Neuronal stem cell (in vitro differentiated cells): ENCODE results near the gene LCLAT1. TPM values are rescaled to one million over a fixed set of nuclear protein-coding genes. Genes with fewer than 3 reads are reported as not detected.

Experiments used
- DNase-seq: peaks from one replicate; pipeline ENCODE4 v3.0.0-alpha.2; 2013; ENCODE audit warnings: low spot score
- H2AFZ ChIP-seq: one replicate; pipeline ENCODE4 v1.6.1; 2013; ENCODE audit warnings: mild to moderate bottlenecking, low read length, inconsistent platforms
- H2AK5ac ChIP-seq: 2 replicates; pipeline ENCODE4 v1.6.1; 2013; ENCODE audit warnings: low read depth, mild to moderate bottlenecking, inconsistent platforms, low read length, moderate library complexity, mixed read lengths
- H2BK120ac ChIP-seq: 2 replicates; pipeline ENCODE4 v1.6.1; 2013; ENCODE audit warnings: low read depth, mild to moderate bottlenecking, inconsistent platforms, low read length, moderate library complexity, mixed read lengths
- H2BK12ac ChIP-seq: one replicate; pipeline ENCODE4 v1.6.1; 2013; ENCODE audit warnings: low read length, inconsistent platforms
- H2BK15ac ChIP-seq: 2 replicates; pipeline ENCODE4 v1.6.1; 2013; ENCODE audit warnings: mild to moderate bottlenecking, low read length, inconsistent platforms, mixed read lengths
- H2BK5ac ChIP-seq: one replicate; pipeline ENCODE4 v1.6.1; 2013; ENCODE audit warnings: inconsistent platforms, mild to moderate bottlenecking, low read length, moderate library complexity
- H3K14ac ChIP-seq: one replicate; pipeline ENCODE4 v1.6.1; 2013; ENCODE audit warnings: low read length, inconsistent platforms
- H3K18ac ChIP-seq: 2 replicates; pipeline ENCODE4 v1.6.1; 2013; ENCODE audit warnings: low read length, inconsistent platforms
- H3K23ac ChIP-seq: 2 replicates; pipeline ENCODE4 v1.6.1; 2013; ENCODE audit warnings: low read depth, mild to moderate bottlenecking, mixed read lengths, low read length, inconsistent platforms; ENCODE audit not compliant: poor library complexity
- H3K27ac ChIP-seq: replicated peaks from 3 replicates; pipeline ENCODE4 v1.5.1; 2013; ENCODE audit warnings: low read length, inconsistent platforms
- H3K27me3 ChIP-seq, 3 experiments: 2 replicates each; pipeline ENCODE4 v1.6.1; 2013; ENCODE audit warnings: low read length in 3 of 3, mild to moderate bottlenecking in 2 of 3, inconsistent platforms in 1 of 3, low read depth in 1 of 3, mixed read lengths in 1 of 3, moderate library complexity in 1 of 3; ENCODE audit not compliant: control insufficient read depth in 3 of 3, insufficient read depth in 3 of 3
- H3K36me3 ChIP-seq, 2 donors: replicated peaks in 1 of 2; 2 replicates each; pipeline ENCODE4 v1.6.1; 2013; ENCODE audit warnings: low read length in 2 of 2; ENCODE audit not compliant: control insufficient read depth in 2 of 2, insufficient read depth in 2 of 2
- H3K4ac ChIP-seq: 2 replicates; pipeline ENCODE4 v1.6.1; 2013; ENCODE audit warnings: inconsistent platforms, mild to moderate bottlenecking, low read length, moderate library complexity
- H3K4me1 ChIP-seq, 2 donors: 1 replicate in 1 of 2; 2 replicates in 1 of 2; pipeline ENCODE4 v1.6.1; 2013; ENCODE audit warnings: low read length in 2 of 2, low read depth in 1 of 2; ENCODE audit not compliant: control insufficient read depth in 2 of 2, insufficient read depth in 1 of 2
- H3K4me2 ChIP-seq: one replicate; pipeline ENCODE4 v1.6.1; 2013; ENCODE audit warnings: mild to moderate bottlenecking, low read length, inconsistent platforms; ENCODE audit not compliant: insufficient read depth, poor library complexity, severe bottlenecking
- H3K4me3 ChIP-seq, 2 donors: 2 replicates each; pipeline ENCODE4 v1.5.1; 2013; ENCODE audit warnings: low read length in 2 of 2, mild to moderate bottlenecking in 2 of 2, inconsistent platforms in 1 of 2, moderate library complexity in 1 of 2
- H3K79me1 ChIP-seq: one replicate; pipeline ENCODE4 v1.6.1; 2013; ENCODE audit warnings: low read depth, mild to moderate bottlenecking, inconsistent platforms, low read length, moderate library complexity
- H3K9ac ChIP-seq: one replicate; pipeline ENCODE4 v1.6.1; 2013; ENCODE audit warnings: mild to moderate bottlenecking, low read depth, low read length, inconsistent platforms; ENCODE audit not compliant: poor library complexity
- H3K9me3 ChIP-seq, 2 donors: replicated peaks in 1 of 2; 2 replicates each; pipeline versions ENCODE3 to v1.6.1; 2013; ENCODE audit warnings: low read length in 2 of 2, mild to moderate bottlenecking in 2 of 2, inconsistent platforms in 1 of 2, low read depth in 1 of 2, mixed read lengths in 1 of 2, moderate library complexity in 1 of 2; ENCODE audit not compliant: control insufficient read depth in 2 of 2, insufficient read depth in 1 of 2
- H4K8ac ChIP-seq: one replicate; pipeline ENCODE4 v1.6.1; 2013; ENCODE audit warnings: low read depth, mild to moderate bottlenecking, inconsistent platforms, low read length, moderate library complexity
- H4K91ac ChIP-seq: one replicate; pipeline ENCODE4 v1.6.1; 2013; ENCODE audit warnings: low read length, low read depth, mild to moderate bottlenecking, inconsistent platforms; ENCODE audit not compliant: poor library complexity
- WGBS, 2 donors: extraction: QIAGEN DNeasy Blood & Tissue Kit; methylation state at CpG; one replicate each; pipeline ENCODE4 v1.1.7; 2013; ENCODE audit warnings: missing lambda C conversion rate in 2 of 2, mixed read lengths in 1 of 2; ENCODE audit not compliant: insufficient read length in 2 of 2, insufficient replicate concordance in 1 of 2; ENCODE audit errors: extremely low coverage in 2 of 2; 5-methylcytosine and 5-hydroxymethylcytosine counted together
- small RNA-seq: library from polyadenylated mRNA; stranded (forward); fragments of <200 nt; extraction: miRNeasy Mini kit (QIAGEN cat#:217004); gene quantifications from one replicate; pipeline ENCODE3, GENCODE V24; 2013; ENCODE audit not compliant: insufficient read depth

Gene LCLAT1

DNA sequence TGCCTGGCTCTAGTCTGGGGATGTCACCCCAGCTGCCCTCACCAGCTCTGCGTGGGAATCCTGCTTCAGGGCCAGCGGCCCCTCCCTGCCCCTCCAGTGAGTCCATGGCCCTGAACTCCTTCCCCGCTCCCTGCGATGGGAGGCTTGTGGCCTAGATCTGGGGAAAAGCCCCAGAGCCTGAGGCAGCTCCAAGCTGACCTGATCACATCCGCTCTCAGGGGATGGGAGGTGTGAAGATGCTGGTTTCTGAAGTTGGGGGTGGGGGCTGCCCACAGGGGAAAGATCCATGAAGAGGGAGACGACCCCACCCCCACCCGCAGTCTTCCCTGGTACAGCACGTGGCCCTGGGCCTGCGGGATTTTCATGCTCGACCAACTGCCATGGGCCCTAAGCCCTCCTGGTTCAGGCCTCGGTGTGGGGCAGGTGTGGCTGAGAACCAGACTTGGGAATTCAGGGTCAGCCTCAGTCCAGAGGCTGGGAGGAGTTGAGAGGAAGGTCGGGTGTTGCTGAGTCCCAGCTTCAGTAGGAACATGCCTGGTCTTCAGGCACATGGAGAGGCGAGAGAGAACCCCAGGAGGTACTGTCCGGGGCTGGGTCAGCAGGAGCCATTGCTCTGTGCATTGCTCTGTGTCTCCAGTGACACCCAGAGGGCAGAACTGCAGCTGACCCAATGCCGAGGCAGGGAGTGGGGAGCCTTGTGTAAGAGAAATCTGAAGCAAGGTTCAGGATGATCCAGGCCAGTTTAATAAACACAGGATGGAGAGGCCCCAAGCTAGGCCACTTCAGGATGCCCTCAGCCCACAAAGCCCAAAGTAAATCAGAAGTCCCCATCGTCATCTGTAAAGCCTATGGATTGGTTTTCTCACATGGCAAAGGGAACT is 245.1 kb downstream of the LCLAT1 start:
- Histone ChIP-seq H3K18ac (peak overlapping the region; percentile 74), H3K27ac (no peak overlapping the region), H2BK5ac (no peak overlapping the region), H3K9me3 (no peaks in the 10 kb centered on the region), H3K4ac (no peak overlapping the region), H2BK15ac (no peak overlapping the region), H4K8ac (no peak overlapping the region), H3K4me3 (no peak overlapping the region), H2BK120ac (no peak overlapping the region), H3K27me3 (peaks cover 0 to 11% (median 0%) of the 10 kb centered on the region in 3 experiments), H2AK5ac (peak overlapping the region; percentile 73), H3K36me3 (no peaks in the 10 kb centered on the region), H3K23ac (peak overlapping the region; percentile 47), H2AFZ (no peak overlapping the region), H3K79me1 (no peaks in the 10 kb centered on the region), H3K14ac (no peak overlapping the region), H3K9ac (no peak overlapping the region), H3K4me2 (no peak overlapping the region), H2BK12ac (peak overlapping the region; percentile 48), H3K4me1 (no peaks in the 10 kb centered on the region), H4K91ac (no peak overlapping the region)
- no CpG with 5 or more reads among the region's 16 CpGs for WGBS, 2 donors
- no peak for DNase-seq

DNA sequence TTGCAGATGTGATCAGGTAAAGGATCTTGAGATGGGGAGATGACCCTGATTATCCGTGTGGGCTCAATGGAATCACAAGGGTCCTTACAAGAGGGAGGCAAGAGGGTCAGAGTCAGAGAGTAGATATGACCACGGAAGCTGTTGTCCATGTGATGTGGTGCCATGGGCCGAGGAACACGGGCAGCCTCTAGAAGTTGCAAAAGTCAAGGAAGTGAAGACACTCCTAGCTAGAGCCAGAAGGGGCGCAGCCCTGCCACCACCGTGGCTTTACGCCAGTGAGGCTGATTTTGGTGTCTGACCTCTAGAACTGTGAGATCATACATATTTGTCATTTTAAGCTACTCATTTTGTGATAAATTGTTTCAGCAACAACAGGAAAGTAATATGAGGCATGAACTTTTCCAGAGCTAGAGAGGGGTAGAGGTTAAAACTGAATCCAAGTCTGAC is 245.8 kb downstream of the LCLAT1 start:
- Histone ChIP-seq H3K4me3 (no peak overlapping the region), H2AFZ (no peak overlapping the region), H4K8ac (no peak overlapping the region), H3K79me1 (no peaks in the 10 kb centered on the region), H2BK5ac (no peak overlapping the region), H2BK120ac (no peak overlapping the region), H3K27ac (no peak overlapping the region), H3K27me3 (peaks cover 0 to 11% (median 0%) of the 10 kb centered on the region in 3 experiments), H3K4me1 (no peaks in the 10 kb centered on the region), H2AK5ac (no peak overlapping the region), H2BK15ac (no peak overlapping the region), H3K14ac (no peak overlapping the region), H3K4ac (no peak overlapping the region), H3K18ac (no peak overlapping the region), H2BK12ac (no peak overlapping the region), H3K23ac (no peak overlapping the region), H3K36me3 (no peaks in the 10 kb centered on the region), H3K4me2 (no peak overlapping the region), H4K91ac (no peak overlapping the region), H3K9ac (no peak overlapping the region), H3K9me3 (no peaks in the 10 kb centered on the region)
- no peak for DNase-seq
- no CpG with 5 or more reads among the region's 7 CpGs for WGBS, 2 donors

Small RNA genes within 50 kb of the gene (small RNA-seq; reads per million reads assigned to genes)
- not detected for gene AC073255.1
